HepG2 (cell line): ENCODE results near the gene FAM20A. TPM values are rescaled to one million over a fixed set of nuclear protein-coding genes. Genes with fewer than 3 reads are reported as not detected.

ENCODE experiments used
- AKAP8 ChIP-seq: sonication (generic); formaldehyde crosslinking; IDR thresholded peaks from 2 replicates; pipeline ENCODE4 v1.5.1; 2020; ENCODE audit warnings: mild to moderate bottlenecking, missing genetic modification reagents
- BATF2 ChIP-seq: sonication (generic); formaldehyde crosslinking; IDR thresholded peaks from 2 replicates; pipeline ENCODE4 v1.8.0; 2022; ENCODE audit warnings: mild to moderate bottlenecking, missing genetic modification reagents, moderate library complexity
- FOXO4 ChIP-seq: sonication (generic); formaldehyde crosslinking; conservative IDR thresholded peaks from 2 replicates; pipeline ENCODE4 v1.8.1; 2023; ENCODE audit warnings: missing genetic modification reagents
- HDAC6 ChIP-seq: fragments of 200-600 bp; sonication (generic); IDR thresholded peaks from 2 replicates; pipeline ENCODE4 v1.7.0; 2017; ENCODE audit warnings: mild to moderate bottlenecking, antibody characterized with exemption, low read length, low read depth
- HMGA1 ChIP-seq: sonication (generic); formaldehyde crosslinking; conservative IDR thresholded peaks from 2 replicates; pipeline ENCODE4 v1.4.0; 2020; ENCODE audit warnings: missing genetic modification reagents
- HNF4A ChIP-seq: sonication (generic); formaldehyde crosslinking; IDR thresholded peaks from 2 replicates; pipeline ENCODE4 v1.4.0; 2020; ENCODE audit warnings: missing genetic modification reagents
- HOMEZ ChIP-seq: IDR thresholded peaks from 2 replicates; pipeline ENCODE4 v1.6.1; 2016; ENCODE audit warnings: low read depth
- HOXA7 ChIP-seq: sonication (generic); formaldehyde crosslinking; IDR thresholded peaks from 2 replicates; pipeline ENCODE4 v1.8.1; 2022; ENCODE audit warnings: mild to moderate bottlenecking, missing genetic modification reagents, moderate library complexity
- KLF6 ChIP-seq: IDR thresholded peaks from 2 replicates; pipeline ENCODE4 v1.8.0; 2016; ENCODE audit warnings: missing biosample characterization, missing genetic modification reagents
- ONECUT2 ChIP-seq: sonication (generic); formaldehyde crosslinking; IDR thresholded peaks from 2 replicates; pipeline ENCODE4 v1.4.0; 2020; ENCODE audit warnings: missing genetic modification reagents
- RCOR2 ChIP-seq: IDR thresholded peaks from 2 replicates; pipeline ENCODE4 v1.6.1; 2016; ENCODE audit warnings: missing biosample characterization, missing genetic modification reagents
- RFX3 ChIP-seq: IDR thresholded peaks from 2 replicates; pipeline ENCODE4 v1.6.1; 2016; ENCODE audit warnings: missing biosample characterization, missing genetic modification reagents
- RFXANK ChIP-seq: IDR thresholded peaks from 2 replicates; pipeline ENCODE4 v1.6.1; 2016
- SOX5 ChIP-seq: IDR thresholded peaks from 2 replicates; pipeline ENCODE4 v1.6.1; 2016; ENCODE audit warnings: borderline replicate concordance
- ZFYVE20 ChIP-seq: sonication (generic); formaldehyde crosslinking; IDR thresholded peaks from 2 replicates; pipeline ENCODE4 v1.8.0; 2023; ENCODE audit warnings: low read depth, mild to moderate bottlenecking, moderate library complexity, missing genetic modification reagents, borderline replicate concordance
- ZNF121 ChIP-seq: sonication (generic); formaldehyde crosslinking; IDR thresholded peaks from 2 replicates; pipeline ENCODE4 v1.5.0; 2020; ENCODE audit warnings: mild to moderate bottlenecking, missing genetic modification reagents
- ZNF280D ChIP-seq: sonication (generic); formaldehyde crosslinking; IDR thresholded peaks from 2 replicates; pipeline ENCODE4 v1.5.1; 2020; ENCODE audit warnings: mild to moderate bottlenecking, missing genetic modification reagents
- ZNF333 ChIP-seq: sonication (generic); formaldehyde crosslinking; IDR thresholded peaks from 2 replicates; pipeline ENCODE4 v1.4.0; 2020; ENCODE audit warnings: mild to moderate bottlenecking, missing genetic modification reagents, borderline replicate concordance
- ZNF383 ChIP-seq: sonication (generic); formaldehyde crosslinking; IDR thresholded peaks from 2 replicates; pipeline ENCODE4 v1.4.0; 2020; ENCODE audit warnings: missing genetic modification reagents, mild to moderate bottlenecking, borderline replicate concordance
- ZNF574 ChIP-seq: sonication (generic); formaldehyde crosslinking; IDR thresholded peaks from 2 replicates; pipeline ENCODE4 v1.4.0; 2020; ENCODE audit warnings: missing genetic modification reagents
- polyA plus RNA-seq, 8 experiments: library from polyadenylated mRNA; depleted of rRNA in 3 of 8; stranded (reverse) in 7 of 8; unstranded in 1 of 8; fragments of >200 nt; fragmentation: Illumina TruSeq in 4 of 8; extraction: Trizol in 4 of 8; gene quantifications; 2 replicates each; pipeline versions ENCODE4 v1.2.1 to v1.2.3, GENCODE V29; 2011 to 2016; ENCODE audit warnings: low read depth in 4 of 8, missing spikeins in 1 of 8, mixed read lengths in 1 of 8; ENCODE audit not compliant: insufficient read depth in 1 of 8
- total RNA-seq, 5 experiments: library from RNA; depleted of rRNA; stranded (reverse); fragments of >200 nt; fragmentation: Illumina TruSeq; extraction: Trizol; gene quantifications; 2 replicates each; pipeline ENCODE4 v1.2.3, GENCODE V29; 2016; ENCODE audit warnings: low read depth in 1 of 5

The FAM20A gene
- total and polyA plus RNA-seq, 2 of the 13 experiments (the other 11 are each of a cell fraction or from before 2014, with no cell fraction given), result 9.3 to 20.7 TPM

GRCh38 chr17:68579194-68579927 lies 21.8 kb downstream of the FAM20A start (continued):
- peak; percentile 100 for TF ChIP-seq ZNF333
- no peak for TF ChIP-seq ZFYVE20 (CRISPR knock-in tag)
- peak; percentile 40 for TF ChIP-seq HNF4A
- TF ChIP-seq RFXANK, result no peak
- peak; percentile 12; the same call in 1 of the 2 replicates for TF ChIP-seq HOMEZ
- TF ChIP-seq HOXA7, result no peak
- TF ChIP-seq RCOR2 (CRISPR knock-in tag), result no peak
- no peak for TF ChIP-seq ZNF121
- TF ChIP-seq BATF2 (CRISPR knock-in tag), result no peak
- TF ChIP-seq ZNF383, result no peak
- TF ChIP-seq AKAP8 (CRISPR knock-in tag), result no peak
- TF ChIP-seq RFX3, result no peak
- no peak for TF ChIP-seq ZNF280D (CRISPR knock-in tag)
- no peak for TF ChIP-seq HMGA1 (CRISPR knock-in tag)
- no peak for TF ChIP-seq HDAC6
- TF ChIP-seq ZNF574 (CRISPR knock-in tag), result no peak
- no peak for TF ChIP-seq ONECUT2
- TF ChIP-seq SOX5 (CRISPR knock-in tag), result no peak; the same call in 1 of the 2 replicates
- TF ChIP-seq KLF6, result no peak
- no peak for TF ChIP-seq FOXO4 (CRISPR knock-in tag)
